Left cardiac atrium (tissue), 2 donors: ENCODE results near the gene SHD. TPM values are rescaled to one million over a fixed set of nuclear protein-coding genes. Genes with fewer than 3 reads are reported as not detected.

Source experiments
- total RNA-seq, 2 donors: library from RNA; stranded (reverse); fragmentation: NEBNext Ultra II Directional; extraction: Animal tissue kit (Norgen Biotek cat#: 25700); gene quantifications; one replicate each; pipeline ENCODE4 v1.2.1, GENCODE V29; 2021
- donor health status: DM: no; HTN: yes; CAD: no; lungs with severe emphysema.
- donor health status: DM: yes; HTN: yes; CAD: no.

The SHD gene
- total RNA-seq, 2 donors from 2014 or later, result 21.4 to 37.0 TPM

Other genes starting within 250 kb of the SHD start
- 10 to 100 TPM; 28.5 to 32.5 TPM for gene ZBTB7A, start 212.4 kb upstream of the SHD start, total RNA-seq
- gene MAP2K2, start 155.1 kb upstream of the SHD start, total RNA-seq, result 100 to 1,000 TPM; 109 to 118 TPM
- gene CREB3L3, start 125.6 kb upstream of the SHD start, total RNA-seq, result not detected
- gene SIRT6, start 96.7 kb upstream of the SHD start, total RNA-seq, result 10 to 100 TPM; 13.0 to 21.8 TPM
- gene ANKRD24, start 96.6 kb upstream of the SHD start, total RNA-seq, result 1 to 10 TPM in 1 of 2 donors, under 1 TPM in 1; 0.86 to 1.2 TPM
- 1 to 10 TPM; 1.2 TPM for gene EBI3, start 49.7 kb upstream of the SHD start, total RNA-seq
- 10 to 100 TPM in 1 of 2 donors, 1 to 10 TPM in 1; 8.5 to 11.8 TPM for gene YJU2, start 32.2 kb upstream of the SHD start, total RNA-seq
- gene TMIGD2, start 23.1 kb downstream of the SHD start, total RNA-seq, result under 1 TPM in 1 of 2 donors, not detected in 1; 0.29 TPM
- gene FSD1, start 25.3 kb downstream of the SHD start, total RNA-seq, result not detected
- gene STAP2, start 59.6 kb downstream of the SHD start, total RNA-seq, result 1 to 10 TPM; 4.8 to 8.2 TPM
- 10 to 100 TPM; 21.1 to 22.3 TPM for gene MPND, start 64.3 kb downstream of the SHD start, total RNA-seq
- 10 to 100 TPM; 31.4 to 39.4 TPM for gene SH3GL1, start 121.3 kb downstream of the SHD start, total RNA-seq
- gene CHAF1A, start 123.4 kb downstream of the SHD start, total RNA-seq, result 1 to 10 TPM; 5.2 to 8.4 TPM
- gene UBXN6, start 178.5 kb downstream of the SHD start, total RNA-seq, result 100 to 1,000 TPM in 1 of 2 donors, 10 to 100 TPM in 1; 96.9 to 101 TPM
- gene HDGFL2, start 193.0 kb downstream of the SHD start, total RNA-seq, result 10 to 100 TPM; 20.9 to 25.9 TPM
- 100 to 1,000 TPM; 331 to 357 TPM for gene PLIN4, start 239.2 kb downstream of the SHD start, total RNA-seq